HFFc6 (cell line): ENCODE results near the gene CRB2. TPM values are rescaled to one million over a fixed set of nuclear protein-coding genes. Genes with fewer than 3 reads are reported as not detected.

Source experiments
- DNase-seq: peaks from one replicate; pipeline ENCODE4 v3.0.0-alpha.2; 2018
- H3K27ac Mint-ChIP-seq: 2 replicates; pipeline ENCODE4 v1.8.0; 2020; ENCODE audit warnings: mild to moderate bottlenecking, mixed read lengths
- H3K27me3 Mint-ChIP-seq: 2 replicates; pipeline ENCODE4 v1.8.0; 2021; ENCODE audit warnings: mild to moderate bottlenecking, moderate library complexity, mixed read lengths; ENCODE audit not compliant: insufficient read depth
- H3K36me3 Mint-ChIP-seq: 2 replicates; pipeline ENCODE4 v1.8.0; 2021; ENCODE audit warnings: low read depth, mixed read lengths
- H3K4me1 Mint-ChIP-seq: 2 replicates; pipeline ENCODE4 v1.8.0; 2020; ENCODE audit warnings: low read depth, mixed read lengths
- H3K4me3 Mint-ChIP-seq: 2 replicates; pipeline ENCODE4 v1.8.0; 2020; ENCODE audit warnings: mild to moderate bottlenecking, moderate library complexity, mixed read lengths
- H3K9me3 Mint-ChIP-seq: 2 replicates; pipeline ENCODE4 v1.8.0; 2020; ENCODE audit warnings: mild to moderate bottlenecking, mixed read lengths
- total RNA-seq, 6 experiments: library from RNA; stranded (reverse); fragmentation: NEBNext Ultra II Directional; extraction: Animal tissue kit (Norgen Biotek cat#: 25700); gene quantifications; 2 replicates in 1 of 6; 3 replicates in 5 of 6; pipeline ENCODE4 v1.2.3, GENCODE V29; 2021
- TF ChIP-seq, protein P1 (sequence below): fragments of 200-600 bp; sonication (generic); IDR thresholded peaks from 2 replicates; pipeline ENCODE4 v1.5.0; 2021; ENCODE audit warnings: antibody characterized with exemption, mild to moderate bottlenecking

Gene CRB2
- total RNA-seq, 6 experiments from 2014 or later, result not detected

- TF ChIP-seq, protein P1, sequence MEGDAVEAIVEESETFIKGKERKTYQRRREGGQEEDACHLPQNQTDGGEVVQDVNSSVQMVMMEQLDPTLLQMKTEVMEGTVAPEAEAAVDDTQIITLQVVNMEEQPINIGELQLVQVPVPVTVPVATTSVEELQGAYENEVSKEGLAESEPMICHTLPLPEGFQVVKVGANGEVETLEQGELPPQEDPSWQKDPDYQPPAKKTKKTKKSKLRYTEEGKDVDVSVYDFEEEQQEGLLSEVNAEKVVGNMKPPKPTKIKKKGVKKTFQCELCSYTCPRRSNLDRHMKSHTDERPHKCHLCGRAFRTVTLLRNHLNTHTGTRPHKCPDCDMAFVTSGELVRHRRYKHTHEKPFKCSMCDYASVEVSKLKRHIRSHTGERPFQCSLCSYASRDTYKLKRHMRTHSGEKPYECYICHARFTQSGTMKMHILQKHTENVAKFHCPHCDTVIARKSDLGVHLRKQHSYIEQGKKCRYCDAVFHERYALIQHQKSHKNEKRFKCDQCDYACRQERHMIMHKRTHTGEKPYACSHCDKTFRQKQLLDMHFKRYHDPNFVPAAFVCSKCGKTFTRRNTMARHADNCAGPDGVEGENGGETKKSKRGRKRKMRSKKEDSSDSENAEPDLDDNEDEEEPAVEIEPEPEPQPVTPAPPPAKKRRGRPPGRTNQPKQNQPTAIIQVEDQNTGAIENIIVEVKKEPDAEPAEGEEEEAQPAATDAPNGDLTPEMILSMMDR, result no peak
- no peak for DNase-seq
- Mint-ChIP-seq H3K36me3 (no peaks in the 10 kb centered on the region), H3K4me1 (peaks cover 6% of the 10 kb centered on the region; the same call in 1 of the 2 replicates), H3K27me3 (peaks cover 21% of the 10 kb centered on the region), H3K27ac (no peak overlapping the region), H3K9me3 (no peaks in the 10 kb centered on the region), H3K4me3 (no peak overlapping the region)
These were observed 3.5 kb downstream of the CRB2 start for GRCh38 chr9:123359546-123359945.

DNA sequence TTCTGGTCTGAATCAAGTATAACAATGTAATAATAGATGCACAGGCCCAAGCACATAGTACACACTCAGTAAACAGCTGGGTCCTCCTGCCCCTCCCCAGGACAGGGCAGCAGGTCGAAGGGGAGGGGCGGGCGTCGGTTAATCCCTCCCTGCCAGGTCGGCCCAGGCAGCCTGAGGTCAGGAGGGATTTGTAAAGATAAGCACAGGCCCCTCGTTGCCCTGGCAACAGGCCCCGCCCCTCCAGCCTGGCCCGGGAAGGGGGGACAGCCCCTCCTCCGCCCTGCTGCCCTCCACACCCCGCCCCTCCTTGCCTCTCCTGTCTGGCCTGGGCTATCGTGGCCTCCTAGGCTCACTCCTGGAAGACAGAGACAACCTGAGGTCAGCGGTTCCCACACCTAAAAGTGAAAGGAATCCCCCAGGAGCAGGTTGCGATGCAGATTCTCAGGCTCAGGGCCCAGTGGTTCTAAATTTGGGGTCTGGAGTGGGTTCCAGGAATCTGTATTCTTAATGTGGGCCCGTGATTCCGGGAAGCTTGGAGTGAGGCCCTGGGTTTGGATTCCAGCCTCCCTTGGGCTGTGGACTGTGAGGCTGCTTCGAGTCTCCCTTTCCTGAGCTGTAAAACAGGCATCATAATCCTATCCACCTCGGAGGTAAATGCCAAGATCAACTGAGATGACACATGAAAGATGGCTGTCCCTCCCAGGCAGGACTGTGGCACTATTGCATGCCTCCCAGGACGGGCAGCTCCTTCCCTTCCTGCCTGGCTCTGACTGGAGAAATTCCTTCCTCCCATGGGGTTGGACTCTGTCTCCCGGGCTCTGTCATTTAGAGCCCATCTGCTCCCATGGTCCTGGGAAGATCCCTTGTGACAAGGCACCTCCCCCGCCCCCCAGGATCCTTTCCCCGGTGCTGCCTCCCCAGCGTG lies 4.4 kb downstream of the CRB2 start:
- no peaks in the 10 kb centered on the region for H3K9me3 Mint-ChIP-seq
- H3K27me3 Mint-ChIP-seq, result peaks cover 16% of the 10 kb centered on the region
- H3K4me3 Mint-ChIP-seq, result no peak overlapping the region
- DNase-seq, result no peak
- no peaks in the 10 kb centered on the region for H3K36me3 Mint-ChIP-seq
- TF ChIP-seq, protein P1, result no peak
- H3K4me1 Mint-ChIP-seq, result peaks cover 6% of the 10 kb centered on the region; the same call in 1 of the 2 replicates
- H3K27ac Mint-ChIP-seq, result no peak overlapping the region

GRCh38 chr9:123361086-123361730 lies 5.2 kb downstream of the CRB2 start:
- H3K4me3 Mint-ChIP-seq, result no peak overlapping the region
- TF ChIP-seq, protein P1, result no peak
- H3K4me1 Mint-ChIP-seq, result peaks cover 6% of the 10 kb centered on the region; the same call in 1 of the 2 replicates
- no peak overlapping the region for H3K27ac Mint-ChIP-seq
- DNase-seq, result no peak
- H3K36me3 Mint-ChIP-seq, result no peaks in the 10 kb centered on the region
- peaks cover 16% of the 10 kb centered on the region for H3K27me3 Mint-ChIP-seq
- H3K9me3 Mint-ChIP-seq, result no peaks in the 10 kb centered on the region

DNA sequence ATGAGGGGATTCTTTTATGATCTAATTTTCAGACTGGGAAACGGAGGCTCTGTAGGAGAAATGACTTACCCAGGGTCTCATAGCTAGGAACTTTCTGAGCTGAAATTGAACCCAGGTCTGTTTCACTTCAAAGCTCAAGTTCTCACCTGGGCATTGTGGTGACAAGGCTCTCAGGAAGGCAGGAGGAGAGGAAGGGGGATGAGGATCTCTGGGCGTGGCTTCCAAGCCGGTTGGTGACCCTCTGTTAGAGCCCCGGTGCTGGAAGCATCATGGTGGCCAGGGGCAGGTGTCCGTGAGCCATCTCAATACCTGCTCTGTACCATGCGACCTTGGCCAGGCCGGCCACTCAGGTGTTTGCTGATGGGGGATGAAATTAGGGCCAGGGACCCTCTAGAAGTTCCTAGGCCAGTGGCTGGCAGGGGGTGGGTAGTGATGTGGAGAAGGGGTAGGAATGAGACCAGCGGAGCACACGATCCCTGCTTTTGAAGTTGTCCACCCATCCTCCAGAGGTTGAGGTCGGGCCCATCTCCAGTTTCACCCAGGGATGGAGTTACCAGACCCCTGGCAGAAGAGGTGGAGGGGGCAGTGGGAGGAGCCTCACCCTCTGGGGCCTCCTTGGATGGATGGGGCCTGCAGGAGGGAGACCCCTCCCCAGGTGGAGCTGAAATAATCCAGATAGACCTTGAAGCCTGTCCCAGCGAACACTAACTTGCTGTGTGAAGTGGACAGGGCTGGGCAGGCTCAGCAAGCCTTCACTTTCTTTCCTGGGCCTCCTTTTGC lies 5.9 kb downstream of the CRB2 start:
- Mint-ChIP-seq H3K9me3 (no peaks in the 10 kb centered on the region), H3K27ac (no peak overlapping the region), H3K36me3 (no peaks in the 10 kb centered on the region), H3K4me1 (peaks cover 6% of the 10 kb centered on the region; the same call in 1 of the 2 replicates), H3K4me3 (no peak overlapping the region), H3K27me3 (peaks cover 11% of the 10 kb centered on the region)
- no peak for DNase-seq
- TF ChIP-seq, protein P1, result no peak

DNA sequence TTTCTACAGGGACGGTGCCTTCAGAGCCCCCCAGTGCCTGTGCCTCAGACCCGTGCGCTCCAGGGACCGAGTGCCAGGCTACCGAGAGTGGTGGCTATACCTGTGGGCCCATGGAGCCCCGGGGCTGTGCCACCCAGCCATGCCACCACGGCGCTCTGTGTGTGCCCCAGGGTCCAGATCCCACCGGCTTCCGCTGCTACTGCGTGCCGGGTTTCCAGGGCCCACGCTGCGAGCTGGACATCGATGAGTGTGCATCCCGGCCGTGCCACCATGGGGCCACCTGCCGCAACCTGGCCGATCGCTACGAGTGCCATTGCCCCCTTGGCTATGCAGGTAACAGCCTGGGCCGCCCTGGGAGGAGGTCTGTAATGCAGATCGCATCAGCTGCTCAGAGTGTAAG lies 6.9 kb downstream of the CRB2 start:
- H3K27ac Mint-ChIP-seq, result no peak overlapping the region
- TF ChIP-seq, protein P1, result no peak
- no peaks in the 10 kb centered on the region for H3K9me3 Mint-ChIP-seq
- H3K4me3 Mint-ChIP-seq, result no peak overlapping the region
- peaks cover 10% of the 10 kb centered on the region for H3K27me3 Mint-ChIP-seq
- H3K4me1 Mint-ChIP-seq, result peaks cover 6% of the 10 kb centered on the region
- DNase-seq, result no peak
- H3K36me3 Mint-ChIP-seq, result no peaks in the 10 kb centered on the region
